Transverse colon (tissue), 4 donors: ENCODE results near the gene SETD3.

Experiments used
- CTCF ChIP-seq, 5 experiments: fragments of 200-600 bp in 3 of 5; fragments of 450-650 bp in 2 of 5; sonication (generic) in 3 of 5; IDR thresholded peaks; 1 replicate in 2 of 5; 2 replicates in 3 of 5; pipeline ENCODE4 v1.5.1; 2016 to 2017; ENCODE audit warnings: antibody characterized with exemption in 5 of 5, inconsistent platforms in 3 of 5, mild to moderate bottlenecking in 2 of 5, moderate library complexity in 1 of 5
- POLR2A ChIP-seq: fragments of 450-650 bp; IDR thresholded peaks from one replicate; pipeline ENCODE4 v1.6.1; 2016; ENCODE audit warnings: antibody characterized with exemption, mild to moderate bottlenecking, moderate library complexity
- POLR2AphosphoS5 ChIP-seq, 3 donors: sonication (generic); formaldehyde crosslinking; IDR thresholded peaks; one replicate each; pipeline ENCODE4 v1.6.1; 2016; ENCODE audit warnings: antibody characterized with exemption in 3 of 3

DNA sequence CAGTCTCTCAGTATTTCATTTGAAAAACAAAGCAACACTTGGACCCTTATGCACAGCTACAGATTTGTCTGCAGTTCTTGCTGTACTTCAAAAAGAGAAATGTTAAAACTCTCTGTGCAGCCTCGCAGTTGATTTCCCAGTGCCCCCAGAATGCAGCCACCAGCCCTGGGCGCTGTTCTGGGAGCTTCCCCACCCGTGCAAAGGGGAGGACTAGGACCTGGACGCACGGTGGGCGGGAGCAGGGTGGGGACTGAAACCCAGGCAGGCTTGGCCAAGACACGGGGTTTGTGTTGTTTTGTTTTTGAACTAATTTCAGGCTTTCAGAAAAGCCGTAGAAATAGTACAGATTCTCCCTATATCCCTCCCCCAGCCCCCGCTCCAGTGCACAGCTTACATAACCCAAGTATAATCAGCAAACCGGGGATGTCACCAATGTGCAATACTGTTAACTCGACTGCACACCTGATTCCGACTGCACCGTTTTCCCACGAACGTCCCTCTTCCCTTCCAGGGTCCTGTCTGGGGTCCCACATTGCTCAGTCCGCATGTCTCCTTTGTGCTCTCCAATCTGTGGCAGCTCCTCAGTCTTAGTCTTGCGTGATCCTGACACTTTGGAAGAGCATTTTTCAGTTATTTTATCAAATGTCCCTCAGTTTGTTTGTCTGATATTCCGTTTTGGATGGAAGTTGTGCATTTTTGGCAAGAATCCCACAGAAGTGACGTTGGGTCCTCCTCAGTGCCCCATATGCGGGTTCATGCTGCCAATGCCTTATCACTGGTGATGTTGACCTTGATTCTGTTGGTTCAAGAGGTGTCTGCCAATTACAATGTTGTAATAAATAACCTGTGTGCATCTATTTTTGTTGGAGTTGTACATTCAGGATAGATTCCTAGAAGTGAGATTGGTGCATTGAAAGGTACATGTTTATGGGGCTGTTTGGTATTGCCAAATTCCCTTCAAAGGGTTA, 95.9 kb downstream of the SETD3 start:
- TF ChIP-seq CTCF (IDR thresholded peaks at IDR 0.05), result no peak
- TF ChIP-seq POLR2AphosphoS5 (IDR thresholded peaks at IDR 0.05), result no peak
- TF ChIP-seq POLR2A, result no peak
